ENCODE results near the gene PSKH1.

DNA sequence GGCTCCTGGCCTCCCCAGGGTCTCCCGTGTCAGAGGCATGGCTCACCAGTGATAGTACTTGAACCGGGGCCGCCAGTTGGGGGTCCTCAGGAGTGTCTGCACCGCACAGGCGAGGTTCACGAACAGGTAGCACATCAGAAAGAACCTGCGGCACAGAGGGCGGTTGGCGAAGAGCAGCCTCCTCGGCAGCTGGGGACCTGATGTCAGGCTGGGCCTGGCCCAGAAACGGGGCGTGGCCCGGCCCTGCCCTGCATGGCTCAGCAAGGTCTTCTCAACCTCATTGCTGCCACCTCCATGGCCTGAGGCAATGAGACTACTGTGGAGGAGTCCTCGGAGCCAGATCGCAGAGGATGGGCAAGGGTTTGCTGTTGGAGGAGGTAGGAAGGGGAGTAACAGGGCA, 55.0 kb downstream of the PSKH1 start:
- TF ChIP-seq CTCF (conservative IDR thresholded peaks at IDR 0.05; ENCODE audit: low read depth, low read length) (no peak), EZH2 (IDR thresholded peaks at IDR 0.05; ENCODE audit: borderline replicate concordance, low read depth, low read length, poor library complexity, severe bottlenecking) (no peak)

Measured in A673 (cell line).